Esophagus (tissue), 2 donors: Measurements from ENCODE around the gene STXBP2. TPM values are rescaled to one million over a fixed set of nuclear protein-coding genes. Genes with fewer than 3 reads are reported as not detected.

ENCODE experiments used
- H3K27ac ChIP-seq, 2 donors: one replicate each; pipeline ENCODE4 v1.5.1; 2013; ENCODE audit warnings: low read depth in 2 of 2, mild to moderate bottlenecking in 2 of 2, inconsistent platforms in 1 of 2, low read length in 1 of 2, moderate library complexity in 1 of 2
- H3K27me3 ChIP-seq, 2 donors: one replicate each; pipeline ENCODE4 v1.6.1; 2013; ENCODE audit warnings: low read length in 2 of 2, control low read depth in 1 of 2, mild to moderate bottlenecking in 1 of 2; ENCODE audit not compliant: insufficient read depth in 2 of 2, control insufficient read depth in 1 of 2
- H3K36me3 ChIP-seq, 2 donors: one replicate each; pipeline ENCODE4 v1.6.1; 2013; ENCODE audit warnings: low read length in 1 of 2; ENCODE audit not compliant: control insufficient read depth in 2 of 2, insufficient read depth in 2 of 2
- H3K4me1 ChIP-seq, 2 donors: one replicate each; pipeline ENCODE4 v1.6.1; 2013; ENCODE audit warnings: low read length in 1 of 2; ENCODE audit not compliant: control insufficient read depth in 2 of 2, insufficient read depth in 2 of 2
- H3K4me3 ChIP-seq, 2 donors: one replicate each; pipeline ENCODE4 v1.5.1; 2013; ENCODE audit warnings: low read length in 2 of 2, mild to moderate bottlenecking in 2 of 2, low read depth in 1 of 2, moderate library complexity in 1 of 2
- H3K9me3 ChIP-seq, 2 donors: one replicate each; pipeline ENCODE4 v1.6.1; 2013; ENCODE audit warnings: mild to moderate bottlenecking in 2 of 2, low read depth in 1 of 2, low read length in 1 of 2, moderate library complexity in 1 of 2; ENCODE audit not compliant: control insufficient read depth in 2 of 2, insufficient read depth in 1 of 2
- WGBS, 2 donors: extraction: QIAGEN DNeasy Blood & Tissue Kit; methylation state at CpG; one replicate each; pipeline ENCODE4 v1.1.7; 2013; 5-methylcytosine and 5-hydroxymethylcytosine counted together
- polyA plus RNA-seq, 2 donors: library from polyadenylated mRNA; stranded (reverse); fragments of 200-250 nt; gene quantifications; one replicate each; pipeline ENCODE4 v1.2.3, GENCODE V29; 2013
- donor health status: healthy with polysubstance abuse.
- donor health status: Bipolar disorder and iron deficiency.

STXBP2 gene
- polyA plus RNA-seq, 2 donors, result 73.2 to 88.7 TPM

GRCh38 chr19:7612282-7613274 is 24.3 kb upstream of the STXBP2 start:
- Histone ChIP-seq H3K27ac (no peak overlapping the region), H3K27me3 (no peaks in the 10 kb centered on the region), H3K36me3 (peaks cover 0 to 36% of the 10 kb centered on the region in 2 donors), H3K9me3 (no peaks in the 10 kb centered on the region), H3K4me1 (no peaks in the 10 kb centered on the region), H3K4me3 (no peak overlapping the region)
- 91 to 92% methylated on average over 70 to 81 of the region's 81 CpGs for WGBS, 2 donors

- Histone ChIP-seq H3K27me3 (no peaks in the 10 kb centered on the region), H3K36me3 (peaks cover 0 to 49% of the 10 kb centered on the region in 2 donors)
- 83% methylated on average over 51 to 59 of the region's 59 CpGs for WGBS, 2 donors
These were observed 21.8 kb upstream of the STXBP2 start for GRCh38 chr19:7614859-7615741.

GRCh38 chr19:7617172-7617571 is 19.7 kb upstream of the STXBP2 start:
- no peaks in the 10 kb centered on the region for H3K27me3 ChIP-seq
- H3K36me3 ChIP-seq, result peaks cover 10 to 60% of the 10 kb centered on the region in 2 donors
- no peaks in the 10 kb centered on the region for H3K9me3 ChIP-seq
- no peak overlapping the region for H3K4me3 ChIP-seq
- peaks cover 4 to 21% of the 10 kb centered on the region in 2 donors for H3K4me1 ChIP-seq
- 91 to 94% methylated on average over 12 of the region's 12 CpGs for WGBS, 2 donors
- H3K27ac ChIP-seq, result no peak overlapping the region

More at GRCh38 chr19:7614859-7615741, 21.8 kb upstream of the STXBP2 start:
- Histone ChIP-seq H3K9me3 (no peaks in the 10 kb centered on the region), H3K4me1 (peaks cover 4 to 19% of the 10 kb centered on the region in 2 donors), H3K27ac (no peak overlapping the region), H3K4me3 (no peak overlapping the region)

GRCh38 chr19:7617735-7618134 is 19.2 kb upstream of the STXBP2 start:
- H3K27ac ChIP-seq, result peak overlapping the region; percentile 90 to 93
- H3K4me3 ChIP-seq, result no peak overlapping the region
- 91 to 92% methylated on average over 28 of the region's 28 CpGs for WGBS, 2 donors
- H3K27me3 ChIP-seq, result no peaks in the 10 kb centered on the region
- peaks cover 4 to 21% of the 10 kb centered on the region in 2 donors for H3K4me1 ChIP-seq
- peaks cover 10 to 62% of the 10 kb centered on the region in 2 donors for H3K36me3 ChIP-seq
- no peaks in the 10 kb centered on the region for H3K9me3 ChIP-seq

GRCh38 chr19:7618348-7618747 is 18.6 kb upstream of the STXBP2 start:
- 59 to 65% methylated on average over 4 of the region's 4 CpGs for WGBS, 2 donors
- Histone ChIP-seq H3K27ac (peak overlapping the region; percentile 90 to 93), H3K36me3 (peaks cover 10 to 64% of the 10 kb centered on the region in 2 donors)

GRCh38 chr19:7618771-7619510 is 18.0 kb upstream of the STXBP2 start:
- H3K4me3 ChIP-seq, result peak overlapping the region in 1 of 2 donors; percentile 14
- peaks cover 0 to 2% of the 10 kb centered on the region in 2 donors for H3K9me3 ChIP-seq
- WGBS, 2 donors, result 48 to 54% methylated on average over 17 to 21 of the region's 21 CpGs
- peaks cover 4 to 24% of the 10 kb centered on the region in 2 donors for H3K4me1 ChIP-seq
- peak overlapping the region; percentile 90 to 93 for H3K27ac ChIP-seq
- H3K27me3 ChIP-seq, result no peaks in the 10 kb centered on the region
- peaks cover 10 to 69% of the 10 kb centered on the region in 2 donors for H3K36me3 ChIP-seq

More at GRCh38 chr19:7618348-7618747, 18.6 kb upstream of the STXBP2 start:
- H3K9me3 ChIP-seq, result peaks cover 0 to 2% of the 10 kb centered on the region in 2 donors
- no peaks in the 10 kb centered on the region for H3K27me3 ChIP-seq
- peaks cover 4 to 24% of the 10 kb centered on the region in 2 donors for H3K4me1 ChIP-seq
- H3K4me3 ChIP-seq, result no peak overlapping the region

GRCh38 chr19:7619671-7620441 is 17.1 kb upstream of the STXBP2 start:
- H3K9me3 ChIP-seq, result peaks cover 0 to 2% of the 10 kb centered on the region in 2 donors
- H3K27ac ChIP-seq, result peak overlapping the region; percentile 90 to 93
- H3K36me3 ChIP-seq, result peaks cover 10 to 74% of the 10 kb centered on the region in 2 donors
- no peaks in the 10 kb centered on the region for H3K27me3 ChIP-seq
- H3K4me3 ChIP-seq, result peak overlapping the region in 1 of 2 donors; percentile 2
- H3K4me1 ChIP-seq, result peaks cover 4 to 24% of the 10 kb centered on the region in 2 donors
- 66 to 67% methylated on average over 48 of the region's 48 CpGs for WGBS, 2 donors
